ENCODE data around the gene HSDL2.
A peak's percentile ranks its signal among the peaks of the same experiment; 100 is the strongest.

Gene HSDL2

DNA sequence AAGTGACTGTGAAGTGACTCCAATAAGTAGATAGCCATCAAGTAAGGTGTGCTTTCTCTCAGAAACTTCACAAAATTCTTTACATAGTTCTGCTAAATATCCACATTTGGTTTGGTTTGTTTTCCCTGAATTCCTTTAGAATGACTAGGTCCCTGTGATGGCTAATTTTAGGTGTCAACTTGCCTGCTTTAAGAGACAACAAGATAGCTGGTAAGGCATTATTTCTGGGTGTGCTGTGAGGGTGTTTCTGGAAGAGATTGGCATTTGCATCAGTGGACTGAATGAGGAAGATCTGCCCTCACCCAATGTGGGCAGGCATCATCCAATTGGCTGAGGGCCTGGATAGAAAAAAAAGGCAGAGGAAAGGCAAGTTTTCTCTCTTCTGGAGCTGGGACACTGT is 38.2 kb upstream of the HSDL2 start:
- in situ Hi-C loops (cut with HindIII; ENCODE audit: low pct_ligation_motif_present, low sequenced_read_pairs): no loop called here
- no peak overlapping the region for H3K4me3 ChIP-seq (ENCODE audit: low read depth, low read length)
- H3K27ac ChIP-seq: no peak overlapping the region
- no peaks in the 10 kb centered on the region for H3K27me3 ChIP-seq (replicated peaks)
- TF ChIP-seq, protein P1, sequence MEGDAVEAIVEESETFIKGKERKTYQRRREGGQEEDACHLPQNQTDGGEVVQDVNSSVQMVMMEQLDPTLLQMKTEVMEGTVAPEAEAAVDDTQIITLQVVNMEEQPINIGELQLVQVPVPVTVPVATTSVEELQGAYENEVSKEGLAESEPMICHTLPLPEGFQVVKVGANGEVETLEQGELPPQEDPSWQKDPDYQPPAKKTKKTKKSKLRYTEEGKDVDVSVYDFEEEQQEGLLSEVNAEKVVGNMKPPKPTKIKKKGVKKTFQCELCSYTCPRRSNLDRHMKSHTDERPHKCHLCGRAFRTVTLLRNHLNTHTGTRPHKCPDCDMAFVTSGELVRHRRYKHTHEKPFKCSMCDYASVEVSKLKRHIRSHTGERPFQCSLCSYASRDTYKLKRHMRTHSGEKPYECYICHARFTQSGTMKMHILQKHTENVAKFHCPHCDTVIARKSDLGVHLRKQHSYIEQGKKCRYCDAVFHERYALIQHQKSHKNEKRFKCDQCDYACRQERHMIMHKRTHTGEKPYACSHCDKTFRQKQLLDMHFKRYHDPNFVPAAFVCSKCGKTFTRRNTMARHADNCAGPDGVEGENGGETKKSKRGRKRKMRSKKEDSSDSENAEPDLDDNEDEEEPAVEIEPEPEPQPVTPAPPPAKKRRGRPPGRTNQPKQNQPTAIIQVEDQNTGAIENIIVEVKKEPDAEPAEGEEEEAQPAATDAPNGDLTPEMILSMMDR (IDR thresholded peaks at IDR 0.05; ENCODE audit: low read depth, low read length, missing control alignments): no peak
- no peak for DNase-seq
- H3K36me3 ChIP-seq (replicated peaks): no peaks in the 10 kb centered on the region

DNA sequence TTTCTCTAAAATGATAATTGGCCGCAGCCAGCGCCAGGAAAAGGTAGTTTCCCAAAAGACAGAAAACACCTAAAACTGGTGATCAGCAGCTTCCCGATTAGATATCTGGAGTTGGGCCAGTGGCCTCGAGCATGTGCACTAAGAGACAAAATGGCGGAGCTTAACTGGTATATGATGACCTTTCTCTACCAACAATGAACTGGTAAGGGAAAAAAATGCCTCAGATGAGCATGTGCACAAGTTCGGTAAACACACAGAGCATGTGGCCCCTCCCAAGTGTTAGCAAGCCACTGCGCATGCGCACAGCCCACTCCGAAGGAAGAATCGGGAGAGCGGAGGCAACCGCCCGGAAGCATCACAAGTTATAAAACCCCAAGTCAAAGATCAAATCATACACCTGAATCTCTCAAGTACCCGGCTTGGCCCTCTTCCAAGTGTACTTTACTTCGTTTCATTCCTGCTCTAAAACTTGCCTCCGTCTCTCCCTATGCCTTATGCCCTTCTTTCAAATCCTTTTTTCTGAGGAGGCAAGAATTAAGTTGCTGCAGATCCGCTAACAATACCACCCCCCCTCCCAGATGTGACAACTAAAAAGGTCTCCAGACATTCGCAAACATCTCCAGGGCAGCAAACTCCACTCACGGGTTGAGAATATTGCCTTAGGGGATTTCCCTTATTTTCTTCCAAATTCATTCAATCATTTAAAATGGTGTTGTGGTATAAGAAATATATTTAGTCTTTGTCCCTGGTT is 31.5 kb upstream of the HSDL2 start:
- DNase-seq: peak; percentile 65
- no peaks in the 10 kb centered on the region for H3K27me3 ChIP-seq (replicated peaks)
- H3K36me3 ChIP-seq (replicated peaks): no peaks in the 10 kb centered on the region
- peak overlapping the region; percentile 59 for H3K4me3 ChIP-seq (ENCODE audit: low read depth, low read length)
- in situ Hi-C loops (cut with HindIII; ENCODE audit: low pct_ligation_motif_present, low sequenced_read_pairs): no loop called here
- no peak overlapping the region for H3K27ac ChIP-seq
- TF ChIP-seq, protein P1 (IDR thresholded peaks at IDR 0.05; ENCODE audit: low read depth, low read length, missing control alignments): no peak

DNA sequence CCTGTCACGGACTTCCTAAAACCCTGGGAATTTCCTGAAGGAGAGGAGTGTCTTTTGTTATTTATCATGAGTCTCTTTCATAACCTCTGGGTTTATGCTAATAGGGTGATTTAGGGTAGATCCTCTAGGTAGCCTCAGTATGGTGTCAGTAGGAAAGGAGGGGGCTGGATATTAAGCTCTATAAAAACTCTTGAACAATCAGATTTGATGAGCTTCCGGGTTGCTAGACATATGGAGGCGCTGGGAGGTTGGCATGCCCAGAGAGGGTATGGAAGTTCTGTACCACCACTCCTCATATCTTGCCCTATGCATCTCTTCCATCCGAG is 30.9 kb upstream of the HSDL2 start:
- no peak for DNase-seq
- Histone ChIP-seq H3K36me3 (replicated peaks) (no peaks in the 10 kb centered on the region), H3K27ac (no peak overlapping the region), H3K4me3 (ENCODE audit: low read depth, low read length) (no peak overlapping the region), H3K27me3 (replicated peaks) (no peaks in the 10 kb centered on the region)
- TF ChIP-seq, protein P1 (IDR thresholded peaks at IDR 0.05; ENCODE audit: low read depth, low read length, missing control alignments): no peak
- in situ Hi-C loops (cut with HindIII; ENCODE audit: low pct_ligation_motif_present, low sequenced_read_pairs): no loop called here

DNA sequence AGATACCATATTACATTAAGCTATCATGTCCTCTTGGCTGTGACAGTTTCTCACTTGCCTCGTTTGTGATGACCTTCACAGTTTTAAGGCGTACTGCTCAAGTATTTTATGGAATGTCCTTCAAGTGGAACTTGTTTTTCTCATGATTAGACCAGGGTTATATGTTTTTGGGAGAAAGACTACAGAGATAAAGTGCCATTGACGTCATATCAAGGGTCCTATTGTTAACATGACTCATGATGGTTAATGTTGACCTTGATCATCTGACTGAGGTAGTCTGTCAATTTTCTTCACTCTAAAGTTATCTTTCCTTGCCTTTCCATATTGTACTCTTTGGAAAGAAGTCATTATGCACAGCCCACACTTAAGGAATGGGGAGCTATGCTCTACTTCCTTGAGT is 28.7 kb upstream of the HSDL2 start:
- in situ Hi-C loops (cut with HindIII; ENCODE audit: low pct_ligation_motif_present, low sequenced_read_pairs): loop anchor here (25.0 kb wide), 1 partner anchor 239 kb away; no protein-coding TSS in a partner anchor
- no peak overlapping the region for H3K4me3 ChIP-seq (ENCODE audit: low read depth, low read length)
- no peaks in the 10 kb centered on the region for H3K36me3 ChIP-seq (replicated peaks)
- TF ChIP-seq, protein P1 (IDR thresholded peaks at IDR 0.05; ENCODE audit: low read depth, low read length, missing control alignments): no peak
- DNase-seq: no peak
- H3K27ac ChIP-seq: no peak overlapping the region
- H3K27me3 ChIP-seq (replicated peaks): no peaks in the 10 kb centered on the region

DNA sequence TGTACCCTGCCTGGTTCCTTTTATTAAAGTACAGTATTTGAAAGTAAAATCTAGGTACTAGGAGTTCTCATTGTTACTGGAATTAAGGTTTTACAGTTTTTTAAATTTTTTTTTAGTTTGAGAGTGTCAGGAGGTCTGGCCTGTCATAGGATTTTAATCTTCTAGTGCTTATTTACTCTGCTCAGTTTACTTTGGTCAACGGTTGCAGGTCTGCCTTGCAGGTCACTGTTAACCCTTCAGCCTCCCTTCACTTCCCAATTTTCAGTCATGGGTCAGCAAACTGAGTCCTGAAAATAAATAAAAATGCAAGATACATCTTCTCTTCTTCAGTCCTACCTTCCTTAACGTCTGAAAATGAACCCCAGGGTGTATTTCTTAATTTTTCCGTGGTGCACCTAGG is 27.7 kb upstream of the HSDL2 start:
- no peaks in the 10 kb centered on the region for H3K27me3 ChIP-seq (replicated peaks)
- TF ChIP-seq, protein P1 (IDR thresholded peaks at IDR 0.05; ENCODE audit: low read depth, low read length, missing control alignments): no peak
- in situ Hi-C loops (cut with HindIII; ENCODE audit: low pct_ligation_motif_present, low sequenced_read_pairs): loop anchor here (25.0 kb wide), 1 partner anchor 240 kb away; no protein-coding TSS in a partner anchor
- no peak overlapping the region for H3K4me3 ChIP-seq (ENCODE audit: low read depth, low read length)
- H3K36me3 ChIP-seq (replicated peaks): no peaks in the 10 kb centered on the region
- DNase-seq: no peak
- H3K27ac ChIP-seq: no peak overlapping the region

Measured in brain microvascular endothelial cell (primary cell).